Coronary artery (tissue), 2 donors: ENCODE results near the gene NAB2.
"Not testable (repeated sequence)": the region's sequence is repeated elsewhere in the genome, so short reads cannot be mapped to it uniquely, and the experiment has no call there.

Source experiments
- DNase-seq: peaks from one replicate; pipeline ENCODE4 v3.0.0-alpha.2; 2017; ENCODE audit warnings: low spot score
- H3K27ac ChIP-seq, 2 donors: fragments of 200-600 bp; sonication (generic); one replicate each; pipeline ENCODE4 v1.5.1; 2016 to 2019
- H3K4me3 ChIP-seq: fragments of 200-600 bp; sonication (generic); 2 replicates; pipeline ENCODE4 v1.5.1; 2016; ENCODE audit warnings: mild to moderate bottlenecking, moderate library complexity
- CTCF ChIP-seq: fragments of 200-600 bp; sonication (generic); IDR thresholded peaks from one replicate; pipeline ENCODE4 v1.5.1; 2019; ENCODE audit warnings: antibody characterized with exemption

NAB2 gene

GRCh38 chr12:57118711-57119271 is 29.9 kb downstream of the NAB2 start:
- no peak for TF ChIP-seq CTCF
- peak overlapping the region in 1 of 2 donors; percentile 46 for H3K27ac ChIP-seq
- no peak overlapping the region for H3K4me3 ChIP-seq
- no peak for DNase-seq

GRCh38 chr12:57119294-57120085 is 30.6 kb downstream of the NAB2 start:
- Histone ChIP-seq H3K4me3 (no peak overlapping the region), H3K27ac (peak overlapping the region in 1 of 2 donors; percentile 46)
- no peak for TF ChIP-seq CTCF
- DNase-seq: no peak

GRCh38 chr12:57120718-57121117 is 31.8 kb downstream of the NAB2 start:
- not testable (repeated sequence) for H3K4me3 ChIP-seq, H3K27ac ChIP-seq, DNase-seq

GRCh38 chr12:57123813-57124212 is 34.9 kb downstream of the NAB2 start:
- TF ChIP-seq CTCF: no peak
- no peak for DNase-seq
- Histone ChIP-seq H3K4me3 (no peak overlapping the region), H3K27ac (no peak overlapping the region)

- no peak overlapping the region for H3K27ac ChIP-seq
- DNase-seq: no peak
- no peak overlapping the region for H3K4me3 ChIP-seq
- TF ChIP-seq CTCF: peak; percentile 90
Observed at GRCh38 chr12:57124261-57124877, 35.5 kb downstream of the NAB2 start.

GRCh38 chr12:57126061-57126460 is 37.1 kb downstream of the NAB2 start:
- Histone ChIP-seq H3K4me3 (no peak overlapping the region), H3K27ac (no peak overlapping the region)
- no peak for TF ChIP-seq CTCF
- DNase-seq: no peak

- DNase-seq: no peak
- no peak for TF ChIP-seq CTCF
- peak overlapping the region; percentile 81 for H3K4me3 ChIP-seq
- H3K27ac ChIP-seq: peak overlapping the region; percentile 90 to 99
Observed at GRCh38 chr12:57126561-57126960, 37.6 kb downstream of the NAB2 start.
